Neural cell (in vitro differentiated cells): ENCODE results near the gene POLE. TPM values are rescaled to one million over a fixed set of nuclear protein-coding genes. Genes with fewer than 3 reads are reported as not detected.

Source experiments
- H2AFZ ChIP-seq: fragments of 200-600, 300-800 bp; sonication (generic), shearing (Covaris generic); 2 replicates; pipeline ENCODE4 v1.6.0; 2014; ENCODE audit warnings: low read depth, mild to moderate bottlenecking, antibody characterized with exemption, low read length, moderate library complexity
- H3F3A ChIP-seq: fragments of 200-600 bp; shearing (Covaris generic); 2 replicates; pipeline ENCODE4 v1.6.1; 2016; ENCODE audit warnings: mild to moderate bottlenecking, moderate library complexity, mixed read lengths, antibody characterized with exemption, low read length; ENCODE audit not compliant: insufficient read depth, poor library complexity, severe bottlenecking
- H3K27ac ChIP-seq: fragments of 200-600, 300-800 bp; sonication (generic), shearing (Covaris generic); 2 replicates; pipeline ENCODE4 v1.5.1; 2014; ENCODE audit warnings: mild to moderate bottlenecking, low read length, moderate library complexity
- H3K27me3 ChIP-seq: fragments of 300-800, 200-600 bp; sonication (generic), shearing (Covaris generic); 2 replicates; pipeline ENCODE4 v1.6.0; 2014; ENCODE audit warnings: mild to moderate bottlenecking, low read depth, low read length, moderate library complexity; ENCODE audit not compliant: insufficient read depth
- H3K36me3 ChIP-seq: fragments of 300-800, 200-600 bp; sonication (generic), shearing (Covaris generic); 2 replicates; pipeline ENCODE4 v1.5.1; 2014; ENCODE audit warnings: mild to moderate bottlenecking, antibody characterized with exemption, low read length, moderate library complexity; ENCODE audit not compliant: insufficient read depth
- H3K4me2 ChIP-seq: fragments of 300-800, 200-600 bp; sonication (generic), shearing (Covaris generic); 2 replicates; pipeline ENCODE4 v1.6.0; 2014; ENCODE audit warnings: mild to moderate bottlenecking, low read length
- H3K4me3 ChIP-seq: fragments of 300-800, 200-600 bp; sonication (generic), shearing (Covaris generic); 2 replicates; pipeline ENCODE4 v1.5.1; 2014; ENCODE audit warnings: mild to moderate bottlenecking, low read length, moderate library complexity
- H3K79me2 ChIP-seq: fragments of 200-600 bp; shearing (Covaris generic); replicated peaks from 2 replicates; pipeline ENCODE4 v1.6.0; 2014; ENCODE audit warnings: mild to moderate bottlenecking, low read length, moderate library complexity; ENCODE audit not compliant: insufficient read depth
- H3K9ac ChIP-seq: fragments of 300-800, 200-600 bp; sonication (generic), shearing (Covaris generic); 2 replicates; pipeline ENCODE4 v1.6.1; 2016; ENCODE audit warnings: mild to moderate bottlenecking, low read length, mixed read lengths
- H3K9me2 ChIP-seq: fragments of 200-600 bp; shearing (Covaris generic); 2 replicates; pipeline ENCODE4 v1.6.1; 2016; ENCODE audit warnings: mild to moderate bottlenecking, low read length, mixed read lengths; ENCODE audit not compliant: insufficient read depth
- H3K9me3 ChIP-seq: fragments of 200-600, 300-800 bp; sonication (generic), shearing (Covaris generic); 2 replicates; pipeline ENCODE4 v1.6.1; 2016; ENCODE audit warnings: mild to moderate bottlenecking, mixed run types, low read length, moderate library complexity, mixed read lengths
- H4K20me1 ChIP-seq: fragments of 200-600 bp; shearing (Covaris generic); 2 replicates; pipeline ENCODE4 v1.6.1; 2016; ENCODE audit warnings: mild to moderate bottlenecking, mixed run types; ENCODE audit not compliant: insufficient read depth
- EP300 ChIP-seq: fragments of 450-650 bp; conservative IDR thresholded peaks from 2 replicates; pipeline ENCODE4 v1.6.1; 2014; ENCODE audit warnings: antibody characterized with exemption, mild to moderate bottlenecking, moderate library complexity; ENCODE audit not compliant: poor library complexity, severe bottlenecking
- EZH2 ChIP-seq: fragments of 200-600, 300-800 bp; shearing (Covaris generic), sonication (generic); IDR thresholded peaks from 2 replicates; pipeline ENCODE4 v1.6.1; 2014; ENCODE audit warnings: antibody characterized with exemption, low read length, borderline replicate concordance, mild to moderate bottlenecking; ENCODE audit not compliant: insufficient read depth, poor library complexity, severe bottlenecking
- MXI1 ChIP-seq: fragments of 450-650 bp; conservative IDR thresholded peaks from 2 replicates; pipeline ENCODE4 v1.6.1; 2014; ENCODE audit warnings: antibody characterized with exemption, mild to moderate bottlenecking; ENCODE audit not compliant: poor library complexity, severe bottlenecking
- POLR2AphosphoS5 ChIP-seq: IDR thresholded peaks from 2 replicates; pipeline ENCODE4 v1.6.1; 2012
- RAD21 ChIP-seq: fragments of 450-650 bp; conservative IDR thresholded peaks from 2 replicates; pipeline ENCODE4 v1.6.1; 2014; ENCODE audit warnings: antibody characterized with exemption, mild to moderate bottlenecking, moderate library complexity
- REST ChIP-seq: IDR thresholded peaks from 2 replicates; pipeline ENCODE4 v1.6.1; 2012; ENCODE audit warnings: borderline replicate concordance
- SMC3 ChIP-seq: fragments of 450-650 bp; conservative IDR thresholded peaks from 2 replicates; pipeline ENCODE4 v1.6.1; 2014; ENCODE audit warnings: antibody characterized with exemption, mild to moderate bottlenecking, moderate library complexity; ENCODE audit not compliant: poor library complexity
- TAF1 ChIP-seq: IDR thresholded peaks from 2 replicates; pipeline ENCODE4 v1.6.1; 2012; ENCODE audit warnings: low read depth
- polyA plus RNA-seq: library from polyadenylated mRNA; depleted of rRNA; stranded (reverse); fragments of >200 nt; gene quantifications from 2 replicates; pipeline ENCODE4 v1.2.3, GENCODE V29; 2014
- TF ChIP-seq, protein P1 (sequence below): fragments of 450-650 bp; IDR thresholded peaks from 2 replicates; pipeline ENCODE4 v1.5.1; 2014; ENCODE audit warnings: antibody characterized with exemption, mild to moderate bottlenecking, moderate library complexity; ENCODE audit not compliant: poor library complexity, severe bottlenecking

Gene POLE
- polyA plus RNA-seq, 1 donor from 2014 or later: 8.5 TPM

- no peak overlapping the region for H3K4me3 ChIP-seq
- H3K27me3 ChIP-seq: peaks cover 22% of the 10 kb centered on the region
- H3K79me2 ChIP-seq: no peaks in the 10 kb centered on the region
- H3K27ac ChIP-seq: no peak overlapping the region
- no peak overlapping the region for H2AFZ ChIP-seq
- H3K9me3 ChIP-seq: peaks cover 10% of the 10 kb centered on the region
- no peaks in the 10 kb centered on the region for H3F3A ChIP-seq
- no peak overlapping the region for H3K4me2 ChIP-seq
- no peak for TF ChIP-seq POLR2AphosphoS5
- no peak for TF ChIP-seq EZH2
- TF ChIP-seq REST: no peak
- TF ChIP-seq EP300: no peak
- TF ChIP-seq MXI1: no peak
- TF ChIP-seq SMC3: no peak
- TF ChIP-seq, protein P1, sequence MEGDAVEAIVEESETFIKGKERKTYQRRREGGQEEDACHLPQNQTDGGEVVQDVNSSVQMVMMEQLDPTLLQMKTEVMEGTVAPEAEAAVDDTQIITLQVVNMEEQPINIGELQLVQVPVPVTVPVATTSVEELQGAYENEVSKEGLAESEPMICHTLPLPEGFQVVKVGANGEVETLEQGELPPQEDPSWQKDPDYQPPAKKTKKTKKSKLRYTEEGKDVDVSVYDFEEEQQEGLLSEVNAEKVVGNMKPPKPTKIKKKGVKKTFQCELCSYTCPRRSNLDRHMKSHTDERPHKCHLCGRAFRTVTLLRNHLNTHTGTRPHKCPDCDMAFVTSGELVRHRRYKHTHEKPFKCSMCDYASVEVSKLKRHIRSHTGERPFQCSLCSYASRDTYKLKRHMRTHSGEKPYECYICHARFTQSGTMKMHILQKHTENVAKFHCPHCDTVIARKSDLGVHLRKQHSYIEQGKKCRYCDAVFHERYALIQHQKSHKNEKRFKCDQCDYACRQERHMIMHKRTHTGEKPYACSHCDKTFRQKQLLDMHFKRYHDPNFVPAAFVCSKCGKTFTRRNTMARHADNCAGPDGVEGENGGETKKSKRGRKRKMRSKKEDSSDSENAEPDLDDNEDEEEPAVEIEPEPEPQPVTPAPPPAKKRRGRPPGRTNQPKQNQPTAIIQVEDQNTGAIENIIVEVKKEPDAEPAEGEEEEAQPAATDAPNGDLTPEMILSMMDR: no peak
- TF ChIP-seq RAD21: no peak
- TF ChIP-seq TAF1: no peak
- H4K20me1 ChIP-seq: no peaks in the 10 kb centered on the region
- no peaks in the 10 kb centered on the region for H3K36me3 ChIP-seq
- no peaks in the 10 kb centered on the region for H3K9me2 ChIP-seq
- H3K9ac ChIP-seq: no peak overlapping the region
These were observed 65.3 kb downstream of the POLE start for GRCh38 chr12:132621657-132622435.

GRCh38 chr12:132620899-132621656, 66.1 kb downstream of the POLE start:
- H3K9me2 ChIP-seq: no peaks in the 10 kb centered on the region
- H3K79me2 ChIP-seq: no peaks in the 10 kb centered on the region
- no peak overlapping the region for H3K27ac ChIP-seq
- H3K4me3 ChIP-seq: no peak overlapping the region
- H3K4me2 ChIP-seq: no peak overlapping the region
- no peak overlapping the region for H2AFZ ChIP-seq
- no peaks in the 10 kb centered on the region for H3F3A ChIP-seq
- peaks cover 12% of the 10 kb centered on the region for H3K9me3 ChIP-seq
- H3K9ac ChIP-seq: no peak overlapping the region
- H3K36me3 ChIP-seq: no peaks in the 10 kb centered on the region
- H4K20me1 ChIP-seq: no peaks in the 10 kb centered on the region
- TF ChIP-seq RAD21: no peak
- H3K27me3 ChIP-seq: peaks cover 28% of the 10 kb centered on the region
